SKM-1 (cell line): Measurements from ENCODE around the gene JAG1.

Experiments used
- DNase-seq: peaks from one replicate; lab custom pipeline; 2025; ENCODE audit not compliant: unreplicated experiment; lab: John Stamatoyannopoulos, UW

JAG1 gene

GRCh38 chr20:10653599-10654249 lies 20.1 kb downstream of the JAG1 start:
- no peak for DNase-seq

- no peak for DNase-seq
These were observed 21.0 kb downstream of the JAG1 start for GRCh38 chr20:10652660-10653261.

- no peak for DNase-seq
These were observed 21.6 kb downstream of the JAG1 start for GRCh38 chr20:10652185-10652584.

GRCh38 chr20:10651227-10651990 lies 22.4 kb downstream of the JAG1 start:
- DNase-seq = no peak

GRCh38 chr20:10649797-10650160 lies 24.0 kb downstream of the JAG1 start:
- no peak for DNase-seq

- DNase-seq = no peak
These were observed 24.6 kb downstream of the JAG1 start for GRCh38 chr20:10649080-10649796.

GRCh38 chr20:10648651-10649050 lies 25.1 kb downstream of the JAG1 start:
- DNase-seq = no peak

GRCh38 chr20:10647909-10648308 lies 25.9 kb downstream of the JAG1 start:
- DNase-seq = no peak

- DNase-seq = no peak
These were observed 26.3 kb downstream of the JAG1 start for GRCh38 chr20:10647471-10647870.

GRCh38 chr20:10646886-10647420 lies 26.8 kb downstream of the JAG1 start:
- DNase-seq = no peak

- DNase-seq = no peak
These were observed 27.8 kb downstream of the JAG1 start for GRCh38 chr20:10646006-10646405.

- DNase-seq = no peak
These were observed 28.6 kb downstream of the JAG1 start for GRCh38 chr20:10645205-10645570.

- DNase-seq = no peak
These were observed 29.2 kb downstream of the JAG1 start for GRCh38 chr20:10644458-10645204.

- DNase-seq = no peak
These were observed 30.3 kb downstream of the JAG1 start for GRCh38 chr20:10643560-10643873.

- no peak for DNase-seq
These were observed 30.8 kb downstream of the JAG1 start for GRCh38 chr20:10642856-10643559.

- no peak for DNase-seq
These were observed 31.9 kb downstream of the JAG1 start for GRCh38 chr20:10641893-10642292.

GRCh38 chr20:10641467-10641866 lies 32.3 kb downstream of the JAG1 start:
- DNase-seq = no peak

- no peak for DNase-seq
These were observed 32.9 kb downstream of the JAG1 start for GRCh38 chr20:10640897-10641296.

- DNase-seq = no peak
These were observed 33.9 kb downstream of the JAG1 start for GRCh38 chr20:10639737-10640556.
